Osteocyte (in vitro differentiated cells): ENCODE data around the gene UBE3C. TPM values are rescaled to one million over a fixed set of nuclear protein-coding genes. Genes with fewer than 3 reads are reported as not detected.
"Not testable (repeated sequence)": the region's sequence is repeated elsewhere in the genome, so short reads cannot be mapped to it uniquely, and the experiment has no call there.

ENCODE experiments used
- DNase-seq: peaks from one replicate; pipeline ENCODE4 v3.0.0; 2021; ENCODE audit warnings: mixed read lengths; ENCODE audit not compliant: unreplicated experiment; ENCODE audit errors: extremely low spot score
- H3K27ac Mint-ChIP-seq: one replicate; pipeline ENCODE4 v1.8.0; 2021; ENCODE audit warnings: mild to moderate bottlenecking, mixed read lengths; ENCODE audit not compliant: unreplicated experiment
- H3K27me3 Mint-ChIP-seq: one replicate; pipeline ENCODE4 v1.8.0; 2021; ENCODE audit warnings: mixed read lengths; ENCODE audit not compliant: unreplicated experiment
- H3K36me3 Mint-ChIP-seq: one replicate; pipeline ENCODE4 v1.8.0; 2021; ENCODE audit warnings: mixed read lengths; ENCODE audit not compliant: unreplicated experiment
- H3K4me1 Mint-ChIP-seq: one replicate; pipeline ENCODE4 v1.8.0; 2021; ENCODE audit warnings: mixed read lengths; ENCODE audit not compliant: unreplicated experiment
- H3K4me3 Mint-ChIP-seq: one replicate; pipeline ENCODE4 v1.8.0; 2021; ENCODE audit warnings: mild to moderate bottlenecking, moderate library complexity, mixed read lengths; ENCODE audit not compliant: unreplicated experiment
- H3K9me3 Mint-ChIP-seq: one replicate; pipeline ENCODE4 v1.8.0; 2021; ENCODE audit warnings: mixed read lengths; ENCODE audit not compliant: unreplicated experiment
- CTCF ChIP-seq: fragments of 200-600 bp; sonication (generic); IDR thresholded peaks from 2 replicates; pipeline ENCODE4 v1.5.0; 2021; ENCODE audit warnings: antibody characterized with exemption, mild to moderate bottlenecking, moderate library complexity
- total RNA-seq: library from RNA; stranded (reverse); gene quantifications from 2 replicates; pipeline ENCODE4 v1.2.1, GENCODE V29; 2021

Gene UBE3C
- total RNA-seq, 1 donor from 2014 or later: 59.6 TPM

- TF ChIP-seq CTCF: no peak
- Mint-ChIP-seq H3K4me3 (no peak overlapping the region), H3K36me3 (peaks cover 23% of the 10 kb centered on the region), H3K4me1 (no peaks in the 10 kb centered on the region), H3K27me3 (no peaks in the 10 kb centered on the region), H3K9me3 (no peaks in the 10 kb centered on the region), H3K27ac (no peak overlapping the region)
- no peak for DNase-seq
Observed at GRCh38 chr7:157253850-157254249, 115.1 kb downstream of the UBE3C start.

- H3K36me3 Mint-ChIP-seq: peaks cover 25% of the 10 kb centered on the region
- H3K27ac Mint-ChIP-seq, H3K9me3 Mint-ChIP-seq, H3K27me3 Mint-ChIP-seq, H3K4me1 Mint-ChIP-seq, H3K4me3 Mint-ChIP-seq, DNase-seq: not testable (repeated sequence)
Observed at GRCh38 chr7:157254781-157255180, 116.1 kb downstream of the UBE3C start.

- no peaks in the 10 kb centered on the region for H3K27me3 Mint-ChIP-seq
- H3K4me1 Mint-ChIP-seq: no peaks in the 10 kb centered on the region
- H3K9me3 Mint-ChIP-seq: no peaks in the 10 kb centered on the region
- DNase-seq: no peak
- H3K36me3 Mint-ChIP-seq: peaks cover 28% of the 10 kb centered on the region
- H3K4me3 Mint-ChIP-seq: no peak overlapping the region
- TF ChIP-seq CTCF: no peak
- H3K27ac Mint-ChIP-seq: no peak overlapping the region
Observed at GRCh38 chr7:157255201-157255606, 116.5 kb downstream of the UBE3C start.

GRCh38 chr7:157263156-157263555, 124.4 kb downstream of the UBE3C start:
- H3K4me3 Mint-ChIP-seq: no peak overlapping the region
- H3K27me3 Mint-ChIP-seq: no peaks in the 10 kb centered on the region
- H3K36me3 Mint-ChIP-seq: peaks cover 42% of the 10 kb centered on the region
- no peak for TF ChIP-seq CTCF
- H3K27ac Mint-ChIP-seq: no peak overlapping the region
- no peaks in the 10 kb centered on the region for H3K9me3 Mint-ChIP-seq
- no peaks in the 10 kb centered on the region for H3K4me1 Mint-ChIP-seq
- DNase-seq: no peak

GRCh38 chr7:157265051-157265450, 126.3 kb downstream of the UBE3C start:
- Mint-ChIP-seq H3K27me3 (no peaks in the 10 kb centered on the region), H3K9me3 (no peaks in the 10 kb centered on the region), H3K36me3 (peaks cover 45% of the 10 kb centered on the region), H3K4me3 (no peak overlapping the region), H3K27ac (no peak overlapping the region), H3K4me1 (no peaks in the 10 kb centered on the region)
- no peak for DNase-seq
- no peak for TF ChIP-seq CTCF

GRCh38 chr7:157266272-157266671, 127.5 kb downstream of the UBE3C start:
- H3K27me3 Mint-ChIP-seq: no peaks in the 10 kb centered on the region
- peaks cover 4% of the 10 kb centered on the region for H3K4me1 Mint-ChIP-seq
- no peak for TF ChIP-seq CTCF
- no peak overlapping the region for H3K4me3 Mint-ChIP-seq
- peaks cover 46% of the 10 kb centered on the region for H3K36me3 Mint-ChIP-seq
- no peak for DNase-seq
- H3K9me3 Mint-ChIP-seq: no peaks in the 10 kb centered on the region
- no peak overlapping the region for H3K27ac Mint-ChIP-seq
